ENCODE results near the gene CPA5.

GRCh38 chr7:130353196-130353595 lies 8.6 kb downstream of the CPA5 start:
- no peak for TF ChIP-seq CTCF (IDR thresholded peaks at IDR 0.05; ENCODE audit: low read depth, low read length)
- TF ChIP-seq EZH2phosphoT487 (IDR thresholded peaks at IDR 0.05; ENCODE audit: low read depth): no peak
